Stimulated activated CD8-positive, alpha-beta memory T cell treated with anti-CD3 and anti-CD28 coated beads, Interleukin-12 subunit alpha, Interleukin-12 subunit beta, amount 100 ng/mL, for 24 hours (primary cell): Measurements from ENCODE around the gene LRRC4C.
"Not testable (repeated sequence)": the region's sequence is repeated elsewhere in the genome, so short reads cannot be mapped to it uniquely, and the experiment has no call there.

Experiments used
- DNase-seq: peaks from one replicate; pipeline ENCODE4 v3.0.0-alpha.2; 2020; ENCODE audit errors: extremely low read depth

Gene LRRC4C

DNA sequence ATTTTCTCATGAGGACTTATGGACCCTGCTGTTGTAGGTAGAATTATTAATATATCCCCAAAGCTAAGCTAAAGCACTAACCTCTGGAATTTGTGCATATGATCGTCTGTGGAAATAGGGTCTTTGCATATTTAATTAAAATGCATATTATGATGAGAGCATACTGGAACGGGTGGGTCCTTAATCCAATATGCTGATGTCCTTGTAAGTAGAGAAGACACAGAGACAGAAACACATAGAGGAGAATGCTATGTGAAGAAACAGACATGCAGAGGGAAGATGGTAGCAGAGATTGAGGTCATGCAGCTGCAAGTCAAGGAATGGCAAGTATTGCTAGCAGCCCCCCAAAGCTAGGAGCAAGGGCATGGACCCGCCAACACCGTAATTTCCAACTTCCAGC is 439.2 kb downstream of the LRRC4C start:
- no peak for DNase-seq

DNA sequence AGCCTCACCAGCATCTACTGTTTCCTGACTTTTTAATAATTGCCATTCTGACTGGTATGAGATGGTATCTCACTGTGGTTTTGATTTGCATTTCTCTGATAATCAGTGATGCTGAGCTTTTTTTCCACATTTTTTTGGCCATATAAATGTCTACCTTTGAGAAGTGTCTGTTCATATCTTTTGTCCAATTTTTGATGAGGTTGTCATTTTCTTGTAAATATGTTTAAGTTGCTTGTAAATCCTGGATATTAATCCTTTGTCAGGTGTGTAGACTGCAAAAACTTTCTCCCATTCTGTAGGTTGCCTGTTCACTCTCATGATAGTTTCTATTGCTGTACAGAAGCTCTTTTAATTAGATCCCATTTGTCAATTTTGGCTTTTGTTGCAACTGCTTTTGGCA is 439.8 kb downstream of the LRRC4C start:
- DNase-seq, result not testable (repeated sequence)

DNA sequence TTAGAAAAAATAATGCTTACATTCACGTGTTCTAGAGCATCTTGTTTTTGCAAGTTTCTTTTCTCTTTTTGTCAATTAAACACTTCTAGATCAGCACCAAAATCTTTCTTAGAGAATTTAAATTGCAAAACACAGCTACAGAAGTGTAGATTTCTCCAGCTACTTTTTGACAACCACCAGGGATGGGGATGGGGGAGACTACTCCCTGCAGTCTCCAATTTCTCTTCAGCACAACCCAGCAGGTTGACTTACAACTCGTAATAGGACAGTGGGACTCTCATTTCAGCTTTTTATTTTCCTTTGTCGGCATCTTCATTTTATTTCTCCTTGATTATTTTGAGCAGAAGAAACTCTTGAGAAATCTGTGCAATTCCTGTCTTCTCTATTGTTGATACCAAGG is 441.2 kb downstream of the LRRC4C start:
- DNase-seq, result no peak

DNA sequence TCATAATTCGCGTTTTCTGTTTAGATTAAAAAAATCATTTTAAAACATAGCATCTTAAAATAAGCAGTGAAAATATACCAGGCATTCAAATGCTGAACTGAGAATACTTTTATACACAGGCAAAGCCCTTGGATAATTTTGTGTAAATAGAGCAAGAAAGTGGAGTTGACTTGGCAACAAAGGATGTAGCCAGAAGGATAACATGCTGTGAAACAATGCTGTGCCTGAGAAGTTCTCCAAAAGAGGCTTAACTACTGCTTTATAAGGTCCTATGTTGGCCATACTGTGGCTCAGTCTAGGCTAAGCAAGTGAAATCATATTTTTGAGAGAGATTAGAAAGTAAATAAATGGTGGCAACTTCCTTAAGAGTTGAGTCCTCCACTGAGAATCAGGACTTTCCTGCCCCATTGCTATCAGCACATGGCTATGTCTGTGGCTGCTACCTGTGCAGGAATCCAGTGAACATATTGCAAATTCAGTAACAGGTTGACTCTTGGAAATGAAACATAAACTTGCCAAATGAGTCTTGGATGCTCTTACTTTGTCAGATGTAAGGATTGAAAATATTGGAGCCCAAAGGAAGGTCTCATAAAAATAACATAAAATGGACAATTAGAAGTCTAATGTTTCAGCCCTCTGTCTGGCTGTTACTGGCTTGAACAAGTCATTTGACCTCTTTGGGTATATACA is 448.9 kb downstream of the LRRC4C start:
- DNase-seq, result no peak

DNA sequence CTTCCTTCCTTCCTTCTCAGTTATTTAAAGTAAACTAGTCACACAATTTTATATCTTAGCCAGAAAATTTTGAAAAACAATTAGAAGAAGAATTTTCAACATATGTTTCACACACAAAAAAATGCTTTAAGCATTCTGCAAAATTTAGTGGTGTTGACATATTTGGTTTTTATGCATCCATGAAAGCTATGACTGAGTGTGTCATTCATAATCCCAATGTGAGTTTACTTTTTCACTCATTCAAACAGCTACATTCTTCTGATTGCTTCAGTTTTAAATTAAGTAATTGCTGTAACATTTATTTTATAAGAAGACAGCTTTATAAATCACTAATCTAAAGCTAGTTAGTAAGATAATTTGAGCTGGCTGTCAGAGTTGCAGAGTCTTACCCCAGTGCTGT is 453.5 kb downstream of the LRRC4C start:
- DNase-seq, result no peak

DNA sequence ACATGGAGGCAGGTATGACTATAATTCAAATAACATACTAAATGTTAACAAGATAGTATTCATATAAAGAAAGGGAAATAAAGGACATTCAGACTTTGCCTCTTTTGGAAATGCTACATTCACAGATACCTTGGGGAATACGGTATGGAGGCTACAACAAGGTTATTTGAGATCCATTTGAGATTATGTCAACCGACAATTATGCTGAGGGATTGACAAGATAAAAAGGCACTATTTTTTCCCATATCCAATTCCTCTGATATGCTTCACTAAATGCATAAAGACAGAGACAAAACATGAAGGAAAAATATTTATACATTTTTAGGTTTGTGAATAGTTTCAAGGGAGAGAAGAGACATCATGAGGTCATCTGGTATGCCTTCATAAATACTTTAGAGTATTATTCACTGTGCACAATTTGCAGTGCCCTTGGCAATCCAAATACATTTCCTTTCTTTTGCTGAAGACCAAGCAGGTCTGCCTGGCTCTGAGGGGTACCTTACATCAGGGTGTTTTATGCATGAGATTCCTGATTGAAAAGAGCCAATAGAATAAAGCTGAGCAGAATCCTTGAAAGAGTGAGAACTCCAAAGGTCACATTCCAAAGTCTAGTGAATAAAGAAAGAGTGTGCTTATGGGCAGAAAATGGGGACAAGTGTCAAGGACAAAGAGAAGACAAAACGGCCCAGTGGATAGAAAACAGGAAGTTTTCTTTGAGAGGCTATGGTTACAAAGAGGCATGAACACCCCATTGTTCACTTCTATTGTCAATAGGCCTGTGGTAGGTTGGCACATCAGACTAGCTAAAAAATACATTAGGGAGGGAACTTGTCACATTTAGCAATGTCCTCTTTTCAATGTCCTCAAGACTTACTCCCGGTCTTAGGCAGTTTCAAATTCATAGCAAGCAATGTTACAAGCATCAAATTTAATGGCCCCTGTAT is 455.8 kb downstream of the LRRC4C start:
- DNase-seq, result no peak

DNA sequence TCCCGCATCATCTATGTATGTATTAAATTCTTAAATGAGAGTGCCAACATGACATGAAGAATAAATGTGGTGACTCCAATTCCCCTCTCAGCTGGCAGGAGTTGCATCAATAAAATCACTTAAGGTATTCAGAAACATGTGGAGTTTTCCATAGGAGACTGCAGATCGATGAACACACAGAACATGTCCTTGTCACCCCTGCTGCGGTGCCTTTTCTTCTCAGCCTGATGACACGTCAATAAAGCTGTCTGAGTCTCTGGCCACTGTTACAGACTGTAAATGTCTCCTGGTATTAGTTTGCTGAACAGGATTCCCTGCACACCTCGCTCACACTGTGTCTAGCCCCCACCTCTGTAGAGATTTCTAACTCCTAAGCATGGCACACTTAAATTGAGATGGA is 460.5 kb downstream of the LRRC4C start:
- no peak for DNase-seq

DNA sequence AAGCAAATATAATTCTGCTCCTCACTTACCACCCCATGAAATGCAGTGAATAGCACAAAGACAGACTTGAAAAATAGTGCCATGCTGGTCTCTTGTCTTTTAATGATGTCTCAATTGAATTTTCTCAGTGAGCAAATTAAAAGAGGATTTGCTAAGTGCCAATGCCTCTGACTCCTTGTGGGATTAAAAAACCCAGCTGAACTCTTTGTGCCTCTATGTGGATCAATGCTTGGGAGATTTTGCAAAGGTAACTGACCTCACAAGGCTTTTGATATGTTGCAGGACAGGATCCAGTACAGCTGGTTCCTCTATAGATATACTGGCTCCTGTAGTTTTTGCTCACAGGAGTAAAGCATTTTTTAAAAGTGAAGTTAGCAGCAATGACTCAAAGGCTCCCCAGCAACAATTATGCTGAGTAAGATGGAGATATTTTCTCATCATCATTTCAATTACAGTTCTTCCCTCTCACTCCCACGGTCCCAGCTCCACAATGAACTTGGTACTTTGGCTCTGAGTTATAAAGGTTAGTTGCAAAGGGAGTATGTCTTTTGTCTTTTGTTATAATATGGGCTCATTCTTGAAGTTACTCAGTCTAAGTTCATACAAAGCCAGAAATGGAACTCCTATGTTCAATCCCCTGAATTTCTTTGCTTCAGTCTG is 471.5 kb downstream of the LRRC4C start:
- DNase-seq, result no peak

DNA sequence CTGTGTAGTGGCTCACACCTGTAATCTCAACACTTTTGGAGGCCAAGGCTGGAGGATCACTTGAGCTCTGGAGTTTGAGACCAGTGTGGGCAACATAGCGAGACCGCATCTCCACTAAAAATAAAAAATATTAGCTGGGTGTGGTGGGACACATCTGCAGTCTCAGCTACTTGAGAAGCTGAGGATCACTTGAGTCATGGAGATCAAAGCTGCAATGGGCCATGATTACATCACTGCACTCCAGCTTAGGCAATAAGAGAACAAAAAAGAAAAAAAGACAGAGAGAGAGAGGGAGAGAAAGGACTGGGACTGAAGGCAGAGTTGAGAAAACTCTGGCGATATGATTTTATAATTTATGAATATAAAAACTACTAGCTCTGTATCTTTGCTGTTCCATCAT is 473.1 kb downstream of the LRRC4C start:
- no peak for DNase-seq

DNA sequence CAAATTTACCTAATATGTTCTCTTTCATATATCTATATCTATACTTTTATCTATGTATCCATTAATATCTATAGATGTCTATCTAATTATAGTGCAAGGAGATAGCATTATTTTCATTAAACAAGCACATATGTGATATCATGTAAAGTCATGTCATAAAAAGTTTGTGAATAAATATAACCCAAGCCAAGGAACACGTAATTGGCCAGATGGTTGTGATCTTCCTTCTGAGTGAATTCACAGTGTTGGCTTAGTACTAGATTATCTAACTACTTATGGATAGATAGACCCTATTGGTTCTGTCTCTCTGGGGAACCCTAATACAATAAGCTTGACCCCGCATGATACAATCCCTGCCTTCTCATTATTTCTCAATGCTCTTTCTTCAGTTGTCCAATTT is 484.4 kb downstream of the LRRC4C start:
- DNase-seq, result no peak

DNA sequence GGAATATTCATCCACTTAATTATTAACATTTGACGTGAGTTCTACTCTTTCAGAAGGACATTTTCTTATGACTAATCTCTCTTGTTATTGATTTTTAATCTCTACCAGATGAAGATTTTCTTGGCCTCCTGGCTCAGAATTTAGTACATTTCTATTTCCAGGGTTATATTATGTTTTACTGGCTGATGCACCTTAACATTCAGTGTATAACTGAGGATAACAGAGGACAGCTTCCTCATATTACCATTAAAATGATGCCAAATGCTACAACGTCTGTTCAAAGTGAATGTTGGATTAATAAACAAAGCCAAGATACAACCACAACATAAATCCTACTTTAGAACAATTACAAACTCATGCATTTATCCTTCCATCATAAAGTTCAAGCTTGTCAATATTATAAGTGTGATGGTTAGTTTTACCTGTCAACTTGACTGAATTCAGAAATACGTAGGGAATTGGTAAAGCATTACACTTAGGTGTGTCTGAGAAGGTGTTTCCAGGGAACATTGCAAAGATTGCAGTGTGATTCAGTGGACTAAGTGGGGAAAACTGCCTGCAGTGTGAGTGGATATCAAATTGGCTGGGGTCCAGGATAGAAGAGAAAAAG is 485.2 kb downstream of the LRRC4C start:
- no peak for DNase-seq

DNA sequence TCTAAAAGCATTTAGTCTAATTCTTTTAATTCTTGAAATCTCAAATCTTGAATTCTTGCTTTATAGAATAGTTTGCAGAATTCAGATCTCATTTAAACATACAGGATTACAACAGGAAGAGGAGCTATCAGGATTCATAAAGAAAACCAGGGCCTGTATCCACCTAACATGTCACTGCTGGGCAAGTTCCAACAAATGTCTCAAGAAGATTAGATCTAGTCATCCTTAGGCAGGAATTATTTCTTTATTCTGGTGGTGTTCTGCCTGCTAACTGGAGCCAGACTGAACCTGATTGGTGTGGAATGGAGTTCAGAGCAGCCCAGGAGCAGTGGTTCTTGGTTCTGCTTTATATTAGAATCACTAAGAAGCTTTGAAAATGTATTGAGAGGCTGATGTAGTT is 500.7 kb downstream of the LRRC4C start:
- DNase-seq, result no peak

DNA sequence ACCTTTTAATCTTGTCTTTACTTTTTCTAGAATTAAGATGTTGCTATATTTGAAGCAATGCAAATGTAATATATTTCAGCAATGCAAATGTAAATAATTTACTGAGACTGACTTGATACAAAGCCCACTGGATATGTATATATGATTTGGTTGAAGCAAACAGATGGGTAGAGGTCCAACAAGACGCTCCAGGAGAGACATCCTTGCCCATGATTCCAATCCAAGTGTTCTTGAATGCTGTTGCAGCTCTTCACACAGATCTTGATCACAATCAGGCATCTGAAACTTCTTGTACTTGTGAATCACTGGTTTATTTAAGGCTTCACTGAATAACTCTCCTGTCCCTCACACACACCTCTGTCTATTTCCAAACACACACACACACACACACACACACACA is 507.0 kb downstream of the LRRC4C start:
- DNase-seq, result no peak

DNA sequence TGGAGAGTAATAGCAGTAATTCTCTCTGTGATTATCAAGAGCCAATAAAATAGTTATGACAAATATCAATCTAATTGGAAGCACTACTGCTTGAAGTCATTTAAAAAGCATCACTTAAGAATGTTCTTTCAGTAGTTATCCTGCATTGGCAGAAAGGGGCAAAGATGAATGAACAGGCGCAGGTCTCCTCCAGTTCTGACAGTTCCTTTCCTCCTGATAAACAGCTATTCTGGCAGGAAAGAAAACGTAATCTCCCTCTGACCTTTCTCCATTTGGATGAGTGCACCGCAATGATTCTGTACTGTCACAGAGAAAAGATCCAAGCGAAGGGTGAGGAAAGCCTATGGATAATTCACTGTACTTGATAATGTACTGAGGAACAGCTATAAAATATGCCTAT is 521.5 kb downstream of the LRRC4C start:
- DNase-seq, result no peak

DNA sequence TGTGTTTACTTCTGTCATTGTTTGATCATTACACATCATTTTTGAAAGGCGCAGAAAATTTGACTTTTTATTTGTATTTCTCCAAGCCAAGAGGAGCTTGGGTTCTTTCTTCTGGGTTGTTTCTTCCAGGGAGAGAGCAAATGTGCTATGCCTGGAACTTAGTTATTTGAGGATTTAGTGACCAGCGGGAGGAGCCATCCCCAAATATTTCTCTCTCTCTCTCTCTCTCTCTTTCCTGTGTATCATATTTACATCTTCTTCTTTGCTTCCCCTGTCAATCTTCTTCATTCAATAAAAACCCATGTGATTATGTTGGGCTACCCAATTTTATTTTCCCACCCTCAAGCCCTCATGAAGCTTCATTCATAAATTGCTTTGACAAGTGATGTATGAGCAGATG is 534.5 kb downstream of the LRRC4C start:
- DNase-seq, result no peak

DNA sequence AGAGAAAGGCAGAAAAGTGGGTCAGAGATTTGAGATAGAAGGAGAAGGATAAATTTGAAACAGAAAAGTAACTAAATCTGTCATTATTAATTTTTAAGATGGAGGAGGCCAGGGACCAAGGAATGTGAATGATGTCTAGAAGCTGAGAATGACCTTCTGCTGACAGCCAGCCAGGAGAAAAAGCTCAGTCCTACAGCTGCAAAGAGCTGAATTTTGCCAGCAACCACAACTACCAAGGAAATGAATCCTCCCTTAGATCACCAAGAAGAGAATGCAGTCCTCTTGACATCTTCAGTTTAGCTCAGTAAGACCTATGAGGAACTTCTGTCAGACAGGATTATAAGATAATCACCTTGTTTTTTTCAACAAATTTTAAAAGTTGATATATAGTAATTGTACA is 538.2 kb downstream of the LRRC4C start:
- DNase-seq, result no peak

DNA sequence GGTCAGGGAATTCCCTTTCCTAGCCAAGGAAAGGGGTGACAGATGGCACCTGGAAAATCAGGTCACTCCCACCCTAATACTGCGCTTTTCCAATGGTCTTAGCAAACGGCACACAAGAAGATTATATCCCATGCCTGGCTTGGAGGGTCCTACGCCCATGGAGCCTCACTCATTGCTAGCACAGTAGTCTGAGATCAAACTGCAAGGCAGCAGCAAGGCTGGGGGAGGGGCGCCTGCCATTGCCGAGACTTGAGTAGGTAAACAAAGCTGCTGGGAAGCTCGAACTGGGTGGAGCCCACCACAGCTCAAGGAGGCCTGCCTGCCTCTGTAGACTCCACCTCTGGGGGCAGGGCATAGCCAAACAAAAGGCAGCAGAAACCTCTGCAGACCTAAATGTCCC is 548.7 kb downstream of the LRRC4C start:
- DNase-seq, result not testable (repeated sequence)

DNA sequence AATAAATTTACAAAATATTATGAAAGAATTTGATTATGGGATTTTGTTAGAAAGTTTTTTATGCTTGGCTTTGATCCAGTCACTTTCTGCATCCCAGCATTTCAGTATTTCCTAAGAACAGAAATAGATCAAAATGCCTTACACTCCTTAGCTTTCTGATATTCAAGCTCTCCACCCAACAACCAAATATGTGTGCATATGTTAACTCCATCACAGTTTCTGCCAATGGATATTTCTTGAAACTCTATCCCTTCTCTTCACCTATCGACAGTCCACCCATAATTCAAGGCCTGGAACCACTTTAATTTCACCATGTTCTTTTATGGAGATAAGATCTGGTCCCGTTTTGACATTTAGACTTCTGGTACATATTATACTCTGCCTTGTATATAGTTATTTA is 565.0 kb downstream of the LRRC4C start:
- DNase-seq, result no peak

DNA sequence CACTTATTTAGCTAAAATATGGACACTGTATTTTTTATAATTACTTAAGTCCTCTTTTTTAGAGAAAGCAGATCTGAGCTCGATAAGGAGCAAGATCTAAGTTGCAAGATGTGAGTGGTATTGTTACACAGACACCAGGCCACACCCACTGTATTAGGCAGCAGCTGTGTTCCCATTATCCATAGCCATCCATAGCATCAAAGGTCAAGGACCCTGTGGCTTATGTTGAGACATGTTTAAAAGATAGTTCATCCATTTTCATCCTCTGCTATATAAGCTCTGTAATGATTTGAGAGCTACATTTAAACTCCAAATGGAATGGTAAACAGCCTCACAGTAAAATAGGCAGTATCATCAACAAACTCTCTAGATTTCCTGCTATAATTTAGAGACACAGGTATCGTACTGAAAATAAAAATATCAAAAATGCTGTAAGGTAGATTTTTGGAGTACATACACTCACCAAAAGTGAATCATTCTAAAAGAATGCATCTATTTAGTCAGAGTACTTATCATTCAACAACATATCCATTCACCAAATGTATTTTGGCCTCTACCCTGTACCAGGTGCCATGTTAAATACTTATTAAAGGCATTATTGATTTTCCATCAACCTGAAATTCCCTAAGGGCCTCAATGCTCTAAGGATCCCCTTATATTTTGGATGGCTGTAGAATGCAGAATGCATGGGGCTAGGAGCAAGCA is 574.0 kb downstream of the LRRC4C start:
- no peak for DNase-seq

DNA sequence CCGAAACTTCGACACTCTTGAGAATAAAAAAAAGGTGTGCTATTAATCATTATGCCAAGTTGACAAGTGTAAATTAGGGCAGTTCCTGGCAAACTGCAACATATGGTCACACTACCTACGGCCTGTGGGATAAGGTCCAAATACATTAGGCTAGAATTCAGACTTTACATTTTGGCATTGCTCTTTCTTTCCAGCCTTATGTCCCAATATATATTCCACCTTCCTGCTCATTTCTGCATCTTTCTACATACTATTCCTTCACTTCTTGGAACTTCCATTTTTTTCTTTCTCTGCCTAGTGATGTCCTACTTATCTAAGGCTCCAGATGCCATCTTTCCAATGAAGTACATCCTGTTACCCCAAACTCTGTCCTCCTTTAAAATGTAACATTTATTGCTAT is 577.2 kb downstream of the LRRC4C start:
- DNase-seq, result no peak

DNA sequence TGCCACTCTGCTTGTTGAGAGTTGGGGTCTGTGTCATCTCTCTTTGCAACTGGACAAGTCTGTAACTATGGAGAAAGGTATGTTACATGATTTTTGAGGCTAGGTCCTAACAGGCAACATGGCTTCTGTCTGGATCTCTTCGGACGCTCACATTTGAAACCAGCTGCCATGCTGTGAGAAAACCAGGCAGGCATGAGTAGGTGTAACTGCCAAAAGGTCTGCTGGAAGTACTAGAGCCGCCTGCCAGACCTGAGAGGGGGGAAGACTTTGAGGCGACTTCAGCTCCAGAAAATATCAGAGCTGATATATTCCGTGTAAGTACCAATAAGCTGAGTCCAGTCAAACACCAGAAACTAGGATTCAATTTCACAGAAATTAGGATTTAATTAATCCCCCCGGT is 579.5 kb downstream of the LRRC4C start:
- no peak for DNase-seq

DNA sequence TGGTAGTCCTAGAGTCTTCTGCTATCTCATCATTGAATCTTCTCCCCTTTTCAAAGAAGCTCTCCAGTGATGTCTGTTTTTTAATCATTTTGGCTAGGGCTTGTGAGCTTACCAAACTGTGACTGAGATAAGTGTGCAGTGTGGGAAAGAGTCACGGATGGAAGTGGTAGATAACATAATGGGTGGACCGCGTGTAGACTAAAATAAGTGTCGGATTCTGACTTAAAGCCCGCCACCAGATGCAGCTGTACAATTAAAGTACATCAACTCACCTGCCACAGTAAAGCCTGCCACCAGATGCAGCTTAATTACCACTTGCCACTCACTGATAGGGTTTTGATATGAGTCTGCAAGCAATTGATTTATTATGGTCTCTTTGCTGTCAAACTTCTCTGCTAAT is 581.5 kb downstream of the LRRC4C start:
- no peak for DNase-seq
